MG63 (cell line): ENCODE data around the gene RAB14. TPM values are rescaled to one million over a fixed set of nuclear protein-coding genes. Genes with fewer than 3 reads are reported as not detected.
A peak's percentile ranks its signal among the peaks of the same experiment; 100 is the strongest.

Source experiments
- DNase-seq: peaks from one replicate; pipeline ENCODE4 v3.0.0-alpha.2; 2020
- H3K27me3 ChIP-seq: fragments of 250-450 bp; sonication (Bioruptor Pico); 2 replicates; pipeline ENCODE4 v1.5.1; 2020; ENCODE audit warnings: mild to moderate bottlenecking, moderate library complexity
- H3K36me3 ChIP-seq: fragments of 250-450 bp; sonication (Bioruptor Pico); 2 replicates; pipeline ENCODE4 v1.5.1; 2020; ENCODE audit warnings: mild to moderate bottlenecking, moderate library complexity
- H3K4me3 ChIP-seq: fragments of 250-450 bp; sonication (Bioruptor Pico); 2 replicates; pipeline ENCODE4 v1.5.1; 2020; ENCODE audit warnings: mild to moderate bottlenecking, moderate library complexity
- H3K9me3 ChIP-seq: fragments of 250-450 bp; sonication (Bioruptor Pico); 2 replicates; pipeline ENCODE4 v1.5.1; 2020; ENCODE audit warnings: mild to moderate bottlenecking, moderate library complexity
- total RNA-seq: library from RNA; depleted of rRNA; stranded (reverse); fragments of >200 nt; shearing (Covaris generic); gene quantifications from 2 replicates; pipeline ENCODE4 v1.2.3, GENCODE V29; 2014; ENCODE audit warnings: low replicate concordance

Gene RAB14
- total RNA-seq, 1 experiment from 2014 or later = 43.3 TPM

DNA sequence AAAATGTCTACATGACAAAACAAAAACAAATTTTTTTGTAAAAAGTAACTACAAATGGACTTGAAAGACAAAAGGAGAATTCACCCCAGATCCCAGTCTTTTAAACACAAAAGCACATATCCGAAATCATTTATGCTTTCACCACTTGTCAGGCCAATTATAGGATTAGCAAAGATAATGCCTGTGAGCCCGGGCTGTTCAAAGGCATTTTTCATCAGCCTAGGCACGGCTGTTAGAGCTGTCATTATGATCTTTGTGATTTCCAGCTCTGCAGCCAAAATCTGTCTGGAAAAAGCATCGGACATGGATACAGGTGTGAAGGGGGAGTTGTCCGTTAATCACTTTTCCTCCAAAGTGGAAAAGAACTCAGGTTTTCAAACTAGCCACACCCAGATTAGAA lies 23.6 kb upstream of the RAB14 start:
- Histone ChIP-seq H3K36me3 (no peaks in the 10 kb centered on the region), H3K9me3 (no peaks in the 10 kb centered on the region), H3K27me3 (no peaks in the 10 kb centered on the region), H3K4me3 (no peak overlapping the region)
- DNase-seq = no peak

DNA sequence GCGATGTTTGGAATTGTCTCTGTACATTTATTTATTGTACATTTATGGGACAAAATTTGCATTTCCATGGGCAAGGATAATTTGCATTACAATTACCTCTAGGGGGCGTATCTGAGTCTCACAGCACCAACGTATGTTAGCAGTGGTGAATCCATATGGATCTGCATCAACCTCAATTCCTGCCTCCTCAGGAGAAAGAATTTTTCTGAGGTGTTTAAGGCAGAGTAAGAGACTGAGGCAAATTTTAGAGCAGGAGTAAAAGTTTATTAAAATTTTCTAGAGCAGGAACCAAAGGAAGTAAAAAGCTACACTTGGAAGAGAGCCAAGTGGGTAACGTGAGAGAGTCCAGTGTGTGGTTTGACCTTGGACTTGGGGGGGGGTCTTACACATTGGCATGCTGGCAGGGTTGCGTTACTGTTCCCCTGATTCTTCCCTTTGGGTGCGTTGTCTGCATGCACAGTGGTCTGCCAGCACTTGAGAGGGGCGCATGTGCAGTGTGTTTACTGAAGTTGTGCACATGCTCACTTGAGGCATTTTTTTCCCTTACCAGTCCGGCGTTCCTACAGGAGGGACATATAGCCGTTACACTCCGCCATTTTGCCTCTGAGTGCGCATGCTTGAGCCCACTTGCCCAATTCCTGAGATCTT lies 21.0 kb upstream of the RAB14 start:
- no peak overlapping the region for H3K4me3 ChIP-seq
- H3K36me3 ChIP-seq = no peaks in the 10 kb centered on the region
- H3K9me3 ChIP-seq = no peaks in the 10 kb centered on the region
- DNase-seq = no peak
- H3K27me3 ChIP-seq = no peaks in the 10 kb centered on the region

DNA sequence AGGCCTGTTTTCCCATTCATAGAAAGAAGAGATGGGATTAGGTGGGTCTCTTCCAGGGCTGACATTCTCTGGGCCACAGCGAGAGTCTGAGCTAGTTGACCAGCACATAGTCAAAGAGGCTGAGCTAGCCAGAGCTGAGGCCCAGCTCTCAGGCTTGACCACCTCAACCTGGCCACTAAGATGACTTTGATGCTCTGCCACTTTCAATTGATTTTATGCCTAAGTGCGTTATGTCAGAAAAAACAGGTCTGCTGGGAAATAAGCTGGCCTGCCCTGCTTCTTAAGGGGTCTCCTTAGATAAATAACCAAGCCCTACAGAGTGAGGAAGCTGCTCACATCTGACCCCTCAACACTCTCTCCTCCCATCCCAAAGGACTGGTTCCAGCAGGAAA lies 20.0 kb upstream of the RAB14 start:
- Histone ChIP-seq H3K9me3 (no peaks in the 10 kb centered on the region), H3K4me3 (no peak overlapping the region)
- DNase-seq = no peak

DNA sequence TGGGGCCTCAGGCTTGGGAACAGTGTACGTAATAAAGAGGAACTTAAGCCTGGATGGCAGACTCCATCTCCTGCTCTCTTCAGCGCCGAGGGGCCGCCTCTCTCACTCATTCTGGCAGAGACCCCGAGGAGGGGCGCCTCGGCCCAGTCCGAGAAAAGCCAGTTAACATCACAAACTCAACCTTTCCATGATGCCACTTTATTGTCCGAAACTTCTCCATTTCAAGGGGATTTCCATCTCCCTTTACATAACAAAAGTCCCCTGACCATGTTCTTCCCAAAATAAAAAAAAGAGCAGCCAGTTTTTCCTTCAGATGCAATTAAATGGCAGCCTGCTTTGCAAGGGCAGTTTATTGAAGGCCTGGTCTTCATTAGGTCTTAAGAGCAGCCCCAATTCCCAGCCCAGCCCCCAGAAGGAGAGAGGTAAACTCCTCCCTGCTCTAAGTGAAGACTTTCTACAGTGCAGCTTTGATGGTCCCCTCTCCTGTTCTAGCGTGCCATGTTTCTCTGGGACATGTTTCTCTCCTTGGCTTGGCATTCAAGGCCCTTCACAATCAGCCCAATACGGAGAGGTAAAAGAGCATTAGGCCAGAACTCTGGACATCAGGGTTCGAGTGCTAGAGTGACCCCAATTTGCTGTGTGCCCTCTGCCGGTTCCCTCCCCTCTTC lies 19.5 kb upstream of the RAB14 start:
- H3K9me3 ChIP-seq = no peaks in the 10 kb centered on the region
- H3K27me3 ChIP-seq = no peaks in the 10 kb centered on the region
- H3K4me3 ChIP-seq = no peak overlapping the region
- DNase-seq = no peak
- H3K36me3 ChIP-seq = no peaks in the 10 kb centered on the region

More for the DNA sequence above, 20.0 kb upstream of the RAB14 start:
- no peaks in the 10 kb centered on the region for H3K27me3 ChIP-seq
- H3K36me3 ChIP-seq = no peaks in the 10 kb centered on the region

DNA sequence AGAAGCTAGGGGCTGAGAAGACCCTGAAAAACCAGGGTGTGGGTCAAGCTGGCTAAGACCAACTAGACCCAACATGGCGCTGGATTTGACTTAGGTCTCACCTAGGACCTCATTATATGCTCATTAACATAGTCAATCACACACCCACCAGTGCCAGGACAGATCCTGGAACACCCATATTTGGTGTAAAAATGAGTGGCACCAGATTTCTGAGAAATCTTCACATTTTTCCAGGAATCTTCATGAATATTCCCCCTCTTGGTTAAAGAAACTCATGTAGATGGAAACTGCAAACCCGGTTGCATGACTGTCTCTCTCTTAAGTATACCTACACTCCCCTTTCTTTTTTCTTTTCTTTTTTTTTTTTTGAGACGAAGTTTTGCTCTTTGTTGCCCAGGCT lies 17.9 kb upstream of the RAB14 start:
- no peak for DNase-seq
- no peak overlapping the region for H3K4me3 ChIP-seq
- H3K9me3 ChIP-seq = no peaks in the 10 kb centered on the region
- no peaks in the 10 kb centered on the region for H3K27me3 ChIP-seq
- H3K36me3 ChIP-seq = no peaks in the 10 kb centered on the region

DNA sequence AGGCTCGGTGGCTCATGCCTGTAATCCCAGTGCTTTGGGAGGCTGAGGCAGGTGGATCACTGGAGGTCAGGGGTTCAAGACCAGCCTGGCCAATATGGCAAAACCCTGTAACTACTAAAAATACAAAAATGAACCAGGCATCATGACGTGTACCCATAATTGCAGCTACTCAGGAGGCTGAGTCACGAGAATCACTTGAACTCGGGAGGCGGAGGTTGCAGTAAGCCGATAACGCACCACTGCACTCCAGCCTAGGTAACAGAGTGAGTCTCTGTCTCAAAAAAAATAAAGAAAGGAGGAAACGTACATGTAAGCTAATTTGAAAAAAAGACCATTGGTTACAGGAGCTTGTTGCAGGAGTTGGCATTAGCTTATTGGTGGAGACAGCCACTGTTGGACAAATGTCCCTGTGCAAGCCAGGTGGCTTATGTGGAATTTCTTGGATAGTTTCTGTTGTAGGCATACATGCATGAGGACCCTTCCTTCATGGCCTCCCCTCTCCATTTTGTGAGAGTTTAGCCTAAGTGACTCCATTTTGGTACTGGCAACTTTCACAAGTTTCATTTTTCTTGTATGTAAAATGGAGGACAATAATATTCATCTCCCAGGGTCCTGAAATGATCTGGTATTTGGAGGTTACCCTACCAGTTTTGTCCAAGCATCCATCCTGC lies 16.8 kb upstream of the RAB14 start:
- no peak for DNase-seq
- H3K27me3 ChIP-seq = no peaks in the 10 kb centered on the region
- no peak overlapping the region for H3K4me3 ChIP-seq
- H3K9me3 ChIP-seq = no peaks in the 10 kb centered on the region
- no peaks in the 10 kb centered on the region for H3K36me3 ChIP-seq

DNA sequence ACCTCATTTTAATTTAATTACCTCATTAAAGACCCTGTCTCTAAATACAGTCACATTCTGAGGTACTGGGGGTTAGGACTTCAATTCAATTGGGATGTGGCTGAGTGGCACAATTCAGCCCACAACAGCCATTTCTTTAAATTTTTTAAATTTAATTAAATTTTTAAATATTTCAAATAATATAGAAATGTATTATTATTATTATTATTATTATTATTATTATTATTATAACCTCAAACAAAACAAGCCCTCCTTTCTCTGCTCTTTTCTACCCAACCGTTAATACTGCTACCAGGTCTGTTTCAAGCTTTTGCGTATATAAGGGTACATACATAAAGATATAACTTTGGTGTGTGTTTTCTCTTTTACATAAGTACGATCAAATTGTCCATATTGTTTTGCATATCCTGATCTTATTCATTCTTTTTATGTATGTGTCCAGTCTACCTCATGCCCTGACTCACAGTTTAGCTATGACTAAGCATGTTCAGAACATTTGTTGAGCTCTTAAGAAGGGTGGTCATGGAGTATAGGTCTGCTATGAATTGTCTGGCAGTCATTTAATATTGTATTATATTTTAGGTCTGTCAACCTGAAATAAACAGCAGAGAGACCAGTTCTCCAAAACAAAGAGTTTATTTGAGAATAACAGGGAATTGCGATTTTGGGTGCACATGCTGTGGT lies 16.1 kb upstream of the RAB14 start:
- no peaks in the 10 kb centered on the region for H3K36me3 ChIP-seq

DNA sequence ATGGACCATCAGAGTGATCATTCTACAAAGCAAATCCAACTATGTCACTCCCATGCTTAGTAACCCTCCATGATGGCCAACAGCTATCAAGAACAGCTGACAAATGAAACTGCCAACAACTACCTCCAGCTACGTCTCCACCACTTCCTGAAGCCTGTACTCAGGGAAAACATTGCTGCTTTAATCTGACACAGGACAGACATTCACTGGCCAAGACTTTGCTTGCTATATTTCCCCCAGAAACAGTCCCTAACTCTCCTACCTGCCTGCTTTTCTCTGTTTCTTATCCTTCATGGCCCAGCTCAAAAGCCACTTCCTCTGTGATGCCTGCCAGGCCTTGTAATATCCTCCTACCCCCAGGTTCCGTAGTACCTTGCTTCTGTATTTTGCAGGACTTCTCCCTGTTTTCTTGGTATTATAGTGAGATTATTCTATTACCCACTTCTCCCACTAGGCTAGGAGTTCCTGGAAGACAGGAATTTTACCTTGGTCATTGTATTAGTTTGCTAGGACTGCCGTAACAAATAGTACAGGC lies 14.7 kb upstream of the RAB14 start:
- Histone ChIP-seq H3K9me3 (no peaks in the 10 kb centered on the region), H3K36me3 (no peaks in the 10 kb centered on the region), H3K27me3 (no peaks in the 10 kb centered on the region), H3K4me3 (no peak overlapping the region)
- DNase-seq = no peak

More for the DNA sequence above, 16.1 kb upstream of the RAB14 start:
- Histone ChIP-seq H3K27me3 (no peaks in the 10 kb centered on the region), H3K4me3 (no peak overlapping the region), H3K9me3 (no peaks in the 10 kb centered on the region)
- DNase-seq = no peak

DNA sequence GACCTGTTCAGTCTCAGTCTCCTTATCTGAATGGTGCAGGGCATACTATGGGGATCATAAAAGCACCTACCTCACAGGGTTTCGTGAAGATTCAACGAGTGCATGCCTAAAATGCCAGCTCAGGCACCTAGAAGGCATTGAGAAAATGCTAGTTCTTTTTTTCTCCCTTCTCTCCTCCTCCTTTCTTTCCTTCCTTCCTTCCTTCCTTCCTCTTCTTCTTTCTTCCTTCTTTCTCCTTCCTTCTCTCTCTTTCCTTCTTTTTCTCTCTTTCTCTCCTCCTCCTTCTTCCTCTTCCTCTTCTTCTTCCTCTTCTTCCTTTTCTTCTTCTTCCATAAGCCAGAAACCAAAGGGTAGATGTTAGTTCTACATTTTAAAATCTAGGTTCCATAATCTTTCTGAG lies 12.3 kb upstream of the RAB14 start:
- H3K9me3 ChIP-seq = no peaks in the 10 kb centered on the region

DNA sequence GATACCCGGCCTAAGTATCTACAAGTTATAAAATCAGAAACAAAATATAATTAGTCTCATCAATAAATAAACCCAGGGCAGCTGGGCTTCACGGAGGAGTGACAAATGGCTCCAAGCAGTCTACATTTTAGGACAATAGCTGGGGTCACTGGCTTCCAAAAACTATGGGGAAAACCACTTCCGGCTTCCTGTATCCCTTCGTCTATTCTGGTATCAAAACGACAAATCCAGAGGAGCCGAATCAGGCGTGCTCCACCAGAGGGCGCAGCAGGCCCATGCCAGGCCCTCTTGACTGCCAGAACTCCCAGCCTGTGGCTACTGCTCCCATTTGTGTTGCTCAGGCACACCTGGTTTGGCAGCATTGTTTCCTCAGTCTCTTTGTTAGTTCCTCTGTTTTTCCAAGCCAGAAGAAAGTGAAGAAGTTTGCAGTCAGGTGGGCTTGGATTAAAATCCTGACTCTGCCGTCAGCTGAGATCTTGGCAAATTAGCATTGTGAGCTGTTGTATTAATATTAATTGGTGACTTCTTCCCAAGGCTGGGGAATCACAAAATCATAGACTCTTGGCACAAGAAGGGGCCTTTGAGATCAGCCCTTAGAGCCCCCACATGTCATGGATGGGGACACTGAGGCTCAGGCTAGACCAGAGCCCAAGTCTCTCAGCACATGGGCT lies 11.6 kb upstream of the RAB14 start:
- DNase-seq = peak; percentile 83
- H3K36me3 ChIP-seq = no peaks in the 10 kb centered on the region

More for the DNA sequence above, 12.3 kb upstream of the RAB14 start:
- no peak for DNase-seq
- H3K36me3 ChIP-seq = no peaks in the 10 kb centered on the region
- H3K4me3 ChIP-seq = no peak overlapping the region
- no peaks in the 10 kb centered on the region for H3K27me3 ChIP-seq

DNA sequence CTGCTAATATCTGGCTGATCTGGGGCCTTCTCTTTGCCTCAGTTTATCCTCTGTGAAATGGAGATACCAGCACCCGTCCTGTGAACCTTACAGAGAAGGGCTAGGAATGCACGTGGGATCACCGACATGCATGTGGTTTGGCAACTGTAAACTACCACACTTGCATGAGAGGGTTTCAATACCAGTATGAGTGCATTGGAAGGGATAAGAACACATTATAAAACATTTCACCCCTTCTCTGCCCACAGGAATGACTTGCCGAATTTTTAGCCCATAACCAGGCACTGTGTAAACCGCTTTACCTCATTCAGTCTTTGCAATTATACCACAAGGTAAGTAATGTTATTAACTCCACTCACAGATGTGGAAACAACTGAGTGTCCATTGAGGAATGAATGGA lies 8.9 kb upstream of the RAB14 start:
- H3K9me3 ChIP-seq = no peaks in the 10 kb centered on the region
- H3K36me3 ChIP-seq = no peaks in the 10 kb centered on the region
- no peaks in the 10 kb centered on the region for H3K27me3 ChIP-seq
- DNase-seq = no peak
- no peak overlapping the region for H3K4me3 ChIP-seq

More for the DNA sequence above, 11.6 kb upstream of the RAB14 start:
- Histone ChIP-seq H3K9me3 (no peaks in the 10 kb centered on the region), H3K27me3 (no peaks in the 10 kb centered on the region), H3K4me3 (no peak overlapping the region)

DNA sequence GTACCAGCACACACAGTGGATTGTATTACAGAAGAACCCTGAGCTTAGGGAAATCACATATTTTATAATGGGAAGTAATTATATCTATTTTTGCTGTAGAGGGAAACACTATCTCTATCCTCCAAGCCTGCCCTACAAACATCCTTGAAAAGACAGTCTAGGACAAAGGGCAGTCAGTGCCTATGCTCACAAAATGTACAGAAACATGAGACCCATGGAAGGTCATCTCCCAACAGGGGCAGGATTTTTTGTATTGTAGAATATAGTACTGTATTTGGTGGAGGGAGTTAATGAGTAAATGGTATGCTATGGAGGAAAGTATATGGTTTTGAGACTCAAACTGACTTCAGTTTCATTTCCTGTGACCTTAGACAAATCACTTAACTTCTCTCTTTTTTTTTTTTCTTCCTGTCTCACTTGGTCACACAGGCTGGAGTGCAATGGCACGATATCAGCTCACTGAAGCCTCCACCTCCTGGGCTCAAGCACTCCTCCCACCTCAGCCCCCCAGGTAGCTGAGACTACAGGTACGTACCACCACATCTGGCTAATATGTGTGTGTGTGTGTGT lies 5.8 kb upstream of the RAB14 start:
- Histone ChIP-seq H3K36me3 (no peaks in the 10 kb centered on the region), H3K9me3 (no peaks in the 10 kb centered on the region), H3K4me3 (no peak overlapping the region), H3K27me3 (no peaks in the 10 kb centered on the region)
- DNase-seq = no peak

DNA sequence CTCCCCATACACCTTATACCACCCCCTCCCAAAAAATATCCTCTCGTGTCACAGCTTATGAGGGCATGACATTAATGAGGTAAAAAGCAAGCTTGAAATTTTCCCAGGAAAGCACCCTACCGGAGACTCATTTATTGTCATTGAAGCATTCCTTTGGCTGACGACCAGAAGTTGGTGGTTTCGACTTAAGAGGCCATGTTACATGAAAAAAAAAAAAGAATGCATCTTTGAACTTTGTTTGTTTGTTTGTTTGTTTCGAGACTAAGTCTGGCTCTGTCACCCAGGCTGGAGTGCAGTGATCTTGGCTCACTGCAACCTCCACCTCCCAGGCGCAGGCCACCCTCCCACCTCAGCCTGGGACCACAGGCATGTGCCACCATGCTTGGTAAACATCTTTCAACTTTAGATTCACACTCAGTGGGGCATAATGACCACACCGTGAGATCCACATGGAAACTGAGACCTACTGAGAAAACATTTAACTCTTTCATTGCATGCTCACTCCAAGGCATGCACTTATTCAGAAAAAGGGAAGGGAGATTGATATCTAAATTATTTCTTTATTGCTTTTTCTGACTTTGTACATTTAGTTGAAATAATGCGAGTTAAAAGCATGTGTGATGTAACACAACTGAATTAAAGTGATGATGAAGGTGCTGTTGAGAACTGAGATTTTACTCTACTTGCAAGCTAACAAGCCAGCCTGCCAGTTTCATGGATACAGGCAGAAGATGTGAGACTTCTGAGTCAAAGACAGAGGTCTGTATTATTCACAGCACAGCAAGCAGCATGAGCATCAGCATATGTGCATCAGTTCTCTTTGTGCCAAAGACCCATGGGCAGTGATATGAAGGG lies 5.1 kb upstream of the RAB14 start:
- H3K36me3 ChIP-seq = no peaks in the 10 kb centered on the region
- no peaks in the 10 kb centered on the region for H3K27me3 ChIP-seq
- H3K9me3 ChIP-seq = no peaks in the 10 kb centered on the region
- no peak for DNase-seq
- H3K4me3 ChIP-seq = no peak overlapping the region

DNA sequence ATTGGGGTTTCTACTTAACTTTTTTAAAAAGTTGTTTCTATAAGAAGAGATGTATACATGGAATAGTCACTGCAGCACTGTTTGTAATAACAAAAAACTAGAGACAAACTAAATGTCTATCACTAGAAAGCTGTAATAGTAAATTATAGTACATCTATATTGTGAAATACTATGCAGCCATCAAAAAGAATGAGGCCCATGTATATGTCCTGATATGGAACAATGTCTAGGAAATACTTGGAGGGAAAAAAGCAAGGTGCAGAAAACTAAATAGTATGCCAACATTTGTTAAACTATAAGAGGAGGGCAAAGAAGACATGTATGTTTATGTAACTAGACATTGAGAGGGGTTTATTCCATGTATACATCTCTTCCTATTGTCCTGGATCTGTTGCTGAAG lies 2.9 kb upstream of the RAB14 start:
- no peak for DNase-seq
- H3K36me3 ChIP-seq = no peaks in the 10 kb centered on the region

DNA sequence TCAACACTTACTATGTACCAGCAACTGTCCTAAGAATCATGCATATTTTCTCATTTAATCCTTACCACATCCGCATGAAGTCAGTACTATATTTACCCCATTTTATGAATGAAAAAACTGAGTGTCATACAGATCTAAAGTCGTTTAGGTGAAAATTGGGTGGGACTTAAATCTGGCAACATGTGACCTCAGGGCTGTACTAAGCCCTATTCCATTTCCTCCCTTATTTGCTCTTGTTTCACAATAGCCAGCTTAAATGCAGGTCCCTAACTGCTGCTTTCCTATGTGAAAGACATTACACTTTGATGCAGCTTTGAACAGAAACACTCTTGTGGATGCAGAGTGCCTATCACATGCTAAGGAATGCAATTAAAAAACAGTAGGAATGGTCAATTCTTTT lies 2.5 kb upstream of the RAB14 start:
- Histone ChIP-seq H3K27me3 (no peaks in the 10 kb centered on the region), H3K9me3 (no peaks in the 10 kb centered on the region), H3K4me3 (no peak overlapping the region), H3K36me3 (no peaks in the 10 kb centered on the region)
- no peak for DNase-seq

More for the DNA sequence above, 2.9 kb upstream of the RAB14 start:
- no peaks in the 10 kb centered on the region for H3K27me3 ChIP-seq
- H3K9me3 ChIP-seq = no peaks in the 10 kb centered on the region
- no peak overlapping the region for H3K4me3 ChIP-seq
